Liver (tissue), 9 donors: ENCODE results near the gene THSD4. TPM values are rescaled to one million over a fixed set of nuclear protein-coding genes. Genes with fewer than 3 reads are reported as not detected.
A peak's percentile ranks its signal among the peaks of the same experiment; 100 is the strongest.

Experiments
- DNase-seq: peaks from one replicate; pipeline ENCODE4 v3.0.0-alpha.2; 2017; ENCODE audit warnings: low spot score
- H3K27ac ChIP-seq, 2 donors: one replicate each; pipeline ENCODE4 v1.7.0; 2013; ENCODE audit warnings: inconsistent platforms in 2 of 2, low read length in 2 of 2, control low read depth in 1 of 2, low read depth in 1 of 2, mild to moderate bottlenecking in 1 of 2
- H3K27me3 ChIP-seq, 4 donors: one replicate each; pipeline versions ENCODE4 v1.6.1 to v1.7.0; 2013; ENCODE audit warnings: low read length in 3 of 4, inconsistent platforms in 1 of 4, mild to moderate bottlenecking in 1 of 4, moderate library complexity in 1 of 4; ENCODE audit not compliant: control insufficient read depth in 4 of 4, insufficient read depth in 4 of 4
- H3K36me3 ChIP-seq, 4 donors: one replicate each; pipeline versions ENCODE4 v1.6.1 to v1.7.0; 2013; ENCODE audit warnings: low read length in 3 of 4, mild to moderate bottlenecking in 3 of 4, low read depth in 1 of 4, moderate library complexity in 1 of 4; ENCODE audit not compliant: control insufficient read depth in 4 of 4, insufficient read depth in 3 of 4
- H3K4me1 ChIP-seq, 4 donors: one replicate each; pipeline versions ENCODE4 v1.6.1 to v1.7.0; 2013; ENCODE audit warnings: low read length in 3 of 4, mild to moderate bottlenecking in 3 of 4, moderate library complexity in 1 of 4; ENCODE audit not compliant: control insufficient read depth in 4 of 4, insufficient read depth in 4 of 4
- H3K4me3 ChIP-seq, 3 donors: one replicate each; pipeline versions ENCODE4 v1.6.1 to v1.7.0; 2013; ENCODE audit warnings: low read length in 3 of 3, control low read depth in 1 of 3, low read depth in 1 of 3, mild to moderate bottlenecking in 1 of 3
- H3K9ac ChIP-seq, 2 donors: one replicate each; pipeline ENCODE4 v1.7.0; 2013; ENCODE audit warnings: low read length in 2 of 2, mild to moderate bottlenecking in 2 of 2, moderate library complexity in 2 of 2, control low read depth in 1 of 2, low read depth in 1 of 2
- H3K9me3 ChIP-seq, 4 donors: one replicate each; pipeline versions ENCODE4 v1.6.1 to v1.7.0; 2013; ENCODE audit warnings: low read length in 3 of 4; ENCODE audit not compliant: control insufficient read depth in 4 of 4
- EGR1 ChIP-seq, 2 donors: IDR thresholded peaks; 2 replicates each; pipeline ENCODE4 v1.6.1; 2016 to 2018; ENCODE audit warnings: antibody characterized with exemption in 2 of 2, low read depth in 2 of 2
- FOXA2 ChIP-seq: IDR thresholded peaks from 2 replicates; pipeline ENCODE4 v1.6.1; 2016; ENCODE audit warnings: antibody characterized with exemption
- GABPA ChIP-seq, 2 donors: IDR thresholded peaks in 1 of 2; conservative IDR thresholded peaks in 1 of 2; 2 replicates each; pipeline ENCODE4 v1.6.1; 2016; ENCODE audit warnings: antibody characterized with exemption in 2 of 2, mild to moderate bottlenecking in 1 of 2, moderate library complexity in 1 of 2
- HNF4A ChIP-seq, 2 donors: conservative IDR thresholded peaks; 2 replicates each; pipeline ENCODE4 v1.6.1; 2016; ENCODE audit warnings: antibody characterized with exemption in 2 of 2, mild to moderate bottlenecking in 2 of 2
- NR2F2 ChIP-seq: IDR thresholded peaks from 2 replicates; pipeline ENCODE4 v1.6.1; 2016; ENCODE audit warnings: antibody characterized with exemption
- RAD21 ChIP-seq, 2 donors: IDR thresholded peaks; 2 replicates each; pipeline ENCODE4 v1.6.1; 2016; ENCODE audit warnings: antibody characterized with exemption in 2 of 2, mild to moderate bottlenecking in 2 of 2
- REST ChIP-seq: IDR thresholded peaks from 2 replicates; pipeline ENCODE4 v1.6.1; 2016; ENCODE audit warnings: antibody characterized with exemption, mild to moderate bottlenecking
- RXRA ChIP-seq, 2 donors: IDR thresholded peaks; 2 replicates each; pipeline ENCODE4 v1.6.1; 2017 to 2018; ENCODE audit warnings: antibody characterized with exemption in 2 of 2, mild to moderate bottlenecking in 1 of 2
- YY1 ChIP-seq: IDR thresholded peaks from 2 replicates; pipeline ENCODE4 v1.6.1; 2016; ENCODE audit warnings: antibody characterized with exemption, mild to moderate bottlenecking
- WGBS: extraction: QIAGEN DNeasy Blood & Tissue Kit; methylation state at CpG from one replicate; pipeline ENCODE4 v1.1.7; 2013; 5-methylcytosine and 5-hydroxymethylcytosine counted together
- polyA plus RNA-seq, 2 donors: library from polyadenylated mRNA; stranded (reverse) in 1 of 2; unstranded in 1 of 2; fragments of 200-250 nt in 1 of 2; fragments of >200 nt in 1 of 2; fragmentation: Nextera tagmentation in 1 of 2; extraction: Ambion mirVana in 1 of 2; gene quantifications; one replicate each; pipeline versions ENCODE4 v1.2.1 to v1.2.3, GENCODE V29; 2013 to 2015
- total RNA-seq, 2 donors: library from RNA; depleted of rRNA; stranded (reverse); fragments of >200 nt; gene quantifications; one replicate each; pipeline ENCODE4 v1.2.3, GENCODE V29; 2014
- TF ChIP-seq, protein P1 (sequence below): IDR thresholded peaks from 2 replicates; pipeline ENCODE4 v1.6.1; 2016; ENCODE audit warnings: antibody characterized with exemption
- donor health status: healthy.
- donor health status: healthy.
- donor health status: healthy.
- donor health status: healthy.
- donor health status: healthy.

Gene THSD4
- total and polyA plus RNA-seq, 4 donors: 0.23 to 11.5 (median 1.9) TPM

DNA sequence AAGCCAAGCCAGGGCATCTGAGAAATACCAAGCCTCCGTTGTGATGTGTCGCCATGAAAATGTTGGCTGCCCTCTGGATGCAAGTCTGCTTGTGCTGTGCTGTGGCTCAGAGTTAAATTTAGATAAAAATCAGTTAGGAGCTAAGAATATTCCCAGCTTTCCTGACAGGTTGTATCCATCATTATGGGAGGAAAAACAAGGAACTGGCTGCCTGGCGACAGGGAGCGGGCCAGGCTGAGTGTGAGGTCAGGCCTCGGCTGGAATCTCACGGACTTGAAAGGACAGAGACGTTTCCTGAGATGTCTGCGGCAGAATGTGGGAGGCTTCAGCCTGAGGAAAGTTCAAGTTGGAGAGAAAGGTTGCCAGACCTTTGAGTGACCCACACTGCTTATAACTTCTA lies 213.8 kb downstream of the THSD4 start:
- no peak overlapping the region for H3K9ac ChIP-seq
- WGBS: 53% methylated on average over 8 of the region's 8 CpGs
- no peaks in the 10 kb centered on the region for H3K27me3 ChIP-seq
- no peaks in the 10 kb centered on the region for H3K9me3 ChIP-seq
- H3K4me1 ChIP-seq: peaks cover 0 to 35% (median 24%) of the 10 kb centered on the region in 4 donors
- peak overlapping the region; percentile 88 to 95 for H3K27ac ChIP-seq
- TF ChIP-seq GABPA (IDR thresholded peaks at IDR 0.05 in 1 of 2, conservative IDR thresholded peaks at IDR 0.05 in 1 of 2) (no peak), NR2F2 (no peak), REST (no peak)
- TF ChIP-seq, protein P1, sequence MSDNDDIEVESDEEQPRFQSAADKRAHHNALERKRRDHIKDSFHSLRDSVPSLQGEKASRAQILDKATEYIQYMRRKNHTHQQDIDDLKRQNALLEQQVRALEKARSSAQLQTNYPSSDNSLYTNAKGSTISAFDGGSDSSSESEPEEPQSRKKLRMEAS: no peak
- DNase-seq: no peak
- no peak overlapping the region for H3K4me3 ChIP-seq
- no peaks in the 10 kb centered on the region for H3K36me3 ChIP-seq

DNA sequence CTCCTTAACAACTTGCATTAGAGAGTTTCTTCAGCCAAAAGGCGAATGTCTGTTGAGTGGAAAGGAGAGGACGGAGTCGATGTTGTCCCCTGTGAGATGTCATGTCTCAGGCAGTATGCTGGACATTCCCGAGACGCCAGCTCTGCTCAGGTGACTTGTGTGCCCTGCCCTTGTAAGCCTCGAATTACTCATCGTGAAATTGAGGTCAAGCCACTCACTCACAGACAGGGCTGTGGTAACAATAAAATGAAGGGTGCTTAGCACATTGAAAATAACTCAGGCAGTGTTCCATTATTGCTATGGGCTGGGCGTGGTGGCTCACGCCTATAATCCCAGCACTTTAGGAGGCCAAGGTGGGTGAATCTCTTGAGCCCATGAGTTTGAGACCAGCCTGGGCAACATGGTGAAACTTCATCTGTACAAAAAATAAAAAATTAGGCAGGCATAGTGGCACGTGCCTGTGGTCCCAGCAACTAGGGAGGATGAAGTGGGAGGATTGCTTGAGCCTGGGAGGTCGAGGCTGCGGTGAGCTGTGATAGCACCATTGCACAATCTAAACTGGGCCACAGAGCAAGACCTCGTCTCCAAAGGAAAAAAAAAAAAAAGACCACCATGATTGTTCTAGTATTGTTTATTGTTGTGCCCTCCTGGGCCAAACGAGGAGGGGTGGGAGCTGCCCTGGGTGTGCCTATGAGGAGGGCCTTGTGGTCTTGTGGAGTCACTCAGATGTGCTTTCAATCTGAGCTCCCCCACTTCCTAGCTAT lies 214.4 kb downstream of the THSD4 start:
- peak overlapping the region; percentile 88 to 95 for H3K27ac ChIP-seq
- H3K9ac ChIP-seq: no peak overlapping the region
- 64% methylated on average over 14 of the region's 14 CpGs for WGBS
- H3K4me3 ChIP-seq: no peak overlapping the region
- H3K9me3 ChIP-seq: no peaks in the 10 kb centered on the region
- no peaks in the 10 kb centered on the region for H3K27me3 ChIP-seq
- H3K4me1 ChIP-seq: peaks cover 0 to 35% (median 24%) of the 10 kb centered on the region in 4 donors
- TF ChIP-seq YY1: no peak
- TF ChIP-seq, protein P1: no peak
- DNase-seq: no peak
- peaks cover 0 to 2% (median 0%) of the 10 kb centered on the region in 4 donors for H3K36me3 ChIP-seq

DNA sequence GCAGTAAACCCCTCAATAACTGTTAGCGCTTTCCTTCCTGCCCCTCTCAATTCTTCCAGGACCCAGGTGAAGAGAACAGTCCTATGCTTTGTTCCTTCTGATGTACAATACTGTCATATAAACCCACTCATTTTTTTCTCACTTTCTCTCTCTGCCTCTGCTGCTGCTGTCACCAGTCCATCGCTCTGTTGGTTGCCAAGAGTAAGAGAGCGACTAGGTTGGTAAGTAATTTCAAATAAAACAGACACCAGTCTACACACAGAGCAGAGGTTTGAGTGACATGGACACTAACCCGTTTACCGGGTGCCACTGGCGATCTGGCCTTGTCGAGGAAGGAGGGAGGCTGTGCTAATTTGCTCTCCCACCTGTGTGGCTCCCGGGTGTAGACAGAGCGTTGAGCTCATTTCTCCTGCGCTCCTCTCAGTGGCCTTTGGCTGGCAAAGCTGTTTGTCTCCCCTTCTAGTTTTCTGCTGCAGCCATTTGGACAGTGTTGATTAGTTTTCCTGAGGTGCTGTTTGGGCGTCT lies 215.4 kb downstream of the THSD4 start:
- no peak overlapping the region for H3K9ac ChIP-seq
- H3K27me3 ChIP-seq: no peaks in the 10 kb centered on the region
- no peak overlapping the region for H3K4me3 ChIP-seq
- WGBS: 72% methylated on average over 11 of the region's 11 CpGs
- no peak for TF ChIP-seq RXRA (IDR thresholded peaks at IDR 0.05)
- no peak for TF ChIP-seq RAD21 (IDR thresholded peaks at IDR 0.05)
- no peak for TF ChIP-seq EGR1 (IDR thresholded peaks at IDR 0.05; ENCODE audit: low read depth in 2 of 2)
- TF ChIP-seq FOXA2: no peak
- no peak for TF ChIP-seq HNF4A (conservative IDR thresholded peaks at IDR 0.05)
- TF ChIP-seq GABPA (IDR thresholded peaks at IDR 0.05 in 1 of 2, conservative IDR thresholded peaks at IDR 0.05 in 1 of 2): no peak
- peaks cover 0 to 2% (median 0%) of the 10 kb centered on the region in 4 donors for H3K36me3 ChIP-seq
- no peak for DNase-seq
- peak overlapping the region; percentile 88 to 95 for H3K27ac ChIP-seq
- peaks cover 0 to 35% (median 24%) of the 10 kb centered on the region in 4 donors for H3K4me1 ChIP-seq
- H3K9me3 ChIP-seq: no peaks in the 10 kb centered on the region
